Activated naive CD4-positive, alpha-beta T cell treated with anti-CD3 and anti-CD28 coated beads for 36 hours (primary cell): ENCODE data around the gene SRSF1. TPM values are rescaled to one million over a fixed set of nuclear protein-coding genes. Genes with fewer than 3 reads are reported as not detected.
A peak's percentile ranks its signal among the peaks of the same experiment; 100 is the strongest.

ENCODE experiments used
- CTCF ChIA-PET: fragments of 350-600 bp; sonication (Branson Sonifier 250); formaldehyde crosslinking; loops from one replicate; lab custom pipeline; 2021; ENCODE audit warnings: antibody characterized with exemption; lab: Charles Lee
- DNase-seq: peaks from one replicate; pipeline ENCODE4 v3.0.0-alpha.2; 2020
- H3K27ac Mint-ChIP-seq: one replicate; pipeline ENCODE4 v1.8.0; 2021; ENCODE audit warnings: mild to moderate bottlenecking, mixed read lengths
- H3K27me3 Mint-ChIP-seq: one replicate; pipeline ENCODE4 v1.8.0; 2021; ENCODE audit warnings: low read depth, mixed read lengths
- H3K36me3 Mint-ChIP-seq: one replicate; pipeline ENCODE4 v1.8.0; 2021; ENCODE audit warnings: low read depth, mixed read lengths
- H3K4me1 Mint-ChIP-seq: one replicate; pipeline ENCODE4 v1.8.0; 2021; ENCODE audit warnings: low read depth, mixed read lengths
- H3K4me3 Mint-ChIP-seq: one replicate; pipeline ENCODE4 v1.8.0; 2021; ENCODE audit warnings: mild to moderate bottlenecking, moderate library complexity, mixed read lengths
- H3K9me3 Mint-ChIP-seq: one replicate; pipeline ENCODE4 v1.8.0; 2021; ENCODE audit warnings: mixed read lengths
- intact Hi-C: fragments of 100-400 bp; cut with micrococcal nuclease; formaldehyde crosslinking; loops from one replicate; pipeline ENCODE4 v1.15.1; 2023
- total RNA-seq, 2 experiments: library from RNA; stranded (reverse); gene quantifications; one replicate each; pipeline ENCODE4 v1.2.3, GENCODE V29; 2021

Gene SRSF1
- total RNA-seq, 2 experiments from 2014 or later = 248 to 257 TPM

DNA sequence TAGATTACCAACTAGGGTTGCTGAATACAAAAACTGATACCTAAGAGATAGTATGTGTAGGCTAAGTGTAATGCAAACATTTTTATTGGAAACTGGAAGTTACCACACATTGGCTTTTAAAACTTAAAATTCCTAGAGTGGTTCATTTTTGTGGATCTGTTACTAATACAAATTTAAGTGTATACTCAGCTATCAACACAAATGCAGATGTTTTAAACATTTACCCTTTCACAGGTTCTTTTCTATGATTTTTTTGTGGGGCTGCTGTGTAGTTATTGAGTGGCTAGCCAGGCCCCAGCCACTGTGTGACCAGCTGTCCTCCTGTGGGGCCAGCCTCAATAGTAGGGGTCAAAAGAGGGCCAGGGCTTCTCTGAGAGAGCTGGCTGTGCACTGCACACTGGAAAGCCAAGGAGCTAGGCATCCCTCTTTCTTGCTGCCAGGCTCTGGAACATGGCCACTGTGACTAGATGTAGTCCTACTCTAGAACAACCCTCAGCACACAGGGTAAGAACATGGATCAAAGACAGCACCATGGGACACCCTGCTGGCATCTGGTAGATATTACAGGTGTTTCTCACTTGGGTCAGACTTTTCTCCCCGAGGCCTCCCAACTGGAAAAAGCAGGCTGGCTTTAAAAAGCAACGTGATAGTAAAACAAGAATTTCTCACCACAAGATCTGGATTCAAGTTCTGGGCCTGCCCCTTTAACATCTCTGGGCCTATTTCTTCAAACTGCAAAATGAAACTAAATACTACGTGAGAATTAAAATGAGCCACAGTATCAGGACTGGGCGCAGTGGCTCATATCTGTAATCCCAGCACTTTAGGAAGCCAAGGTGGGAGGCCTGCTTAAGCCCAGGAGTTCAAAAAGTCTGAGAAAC is 11.7 kb downstream of the SRSF1 start:
- peak overlapping the region; percentile 68 for H3K27ac Mint-ChIP-seq
- H3K4me1 Mint-ChIP-seq = peaks cover 70% of the 10 kb centered on the region

GRCh38 chr17:57994436-57994835 is 12.6 kb downstream of the SRSF1 start:
- CTCF ChIA-PET = interaction anchor here (0.5 to 4.7 kb wide), 5 partner anchors 8 to 135 kb away, joined by 4 to 43 read pairs (median 8); no protein-coding TSS in a partner anchor
- Mint-ChIP-seq H3K27ac (peak overlapping the region; percentile 44), H3K36me3 (peaks cover 18% of the 10 kb centered on the region), H3K9me3 (no peaks in the 10 kb centered on the region), H3K27me3 (no peaks in the 10 kb centered on the region), H3K4me3 (no peak overlapping the region), H3K4me1 (peaks cover 63% of the 10 kb centered on the region)
- intact Hi-C loops = no loop called here
- no peak for DNase-seq

More for the DNA sequence above, 11.7 kb downstream of the SRSF1 start:
- CTCF ChIA-PET = interaction anchor here (1.2 to 4.7 kb wide), 5 partner anchors 9 to 136 kb away, joined by 4 to 43 read pairs (median 8); no protein-coding TSS in a partner anchor
- Mint-ChIP-seq H3K4me3 (peak overlapping the region; percentile 14), H3K36me3 (peaks cover 20% of the 10 kb centered on the region), H3K27me3 (no peaks in the 10 kb centered on the region), H3K9me3 (no peaks in the 10 kb centered on the region)
- DNase-seq = peak; percentile 80
- intact Hi-C loops = loop anchor here (1.0 to 5.0 kb wide), 7 partner anchors 8 to 177 kb away; partner anchors contain the start of gene MRPS23

DNA sequence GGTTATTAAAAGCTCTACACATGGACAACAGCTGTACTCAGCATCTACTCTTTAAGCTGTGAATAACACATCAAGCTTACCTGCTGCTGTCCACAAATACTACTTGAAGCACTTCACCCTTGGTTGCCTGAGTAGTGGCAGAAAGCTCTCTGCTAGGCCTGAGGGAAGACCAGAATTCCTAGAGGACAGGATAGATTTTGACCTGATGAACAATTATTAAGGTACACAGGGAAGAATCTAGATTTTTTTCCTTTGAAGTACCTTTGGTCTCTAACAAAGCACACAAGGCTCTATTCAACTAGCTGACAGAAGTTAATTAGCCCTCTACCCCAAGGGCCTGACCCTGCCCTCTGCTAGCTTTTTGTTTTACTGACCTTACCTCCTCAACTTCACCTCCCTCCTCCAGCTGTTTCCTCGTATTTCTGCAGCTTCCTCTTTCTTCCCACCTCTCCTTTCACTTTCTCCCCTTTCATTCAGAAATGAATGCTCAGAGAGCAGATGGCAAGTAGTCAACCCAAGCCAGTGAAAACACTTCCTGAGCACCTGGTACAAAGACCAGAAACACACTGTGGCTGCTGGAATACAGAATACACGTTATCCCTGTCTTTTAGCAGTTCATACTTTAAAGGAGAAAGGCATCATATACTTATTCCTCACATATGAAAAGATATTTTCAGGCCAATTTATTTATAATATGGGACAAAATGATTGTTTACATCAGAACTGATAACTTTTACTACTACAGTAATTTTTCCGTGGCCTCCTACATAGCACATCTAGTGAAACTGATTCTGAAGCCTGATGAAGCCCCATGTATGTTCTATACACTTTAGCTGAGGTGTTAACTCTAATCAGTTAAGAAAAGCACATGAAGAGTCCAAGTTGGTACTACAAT is 13.3 kb downstream of the SRSF1 start:
- Mint-ChIP-seq H3K4me3 (no peak overlapping the region), H3K27ac (peak overlapping the region; percentile 44), H3K4me1 (peaks cover 61% of the 10 kb centered on the region), H3K27me3 (no peaks in the 10 kb centered on the region), H3K36me3 (peaks cover 17% of the 10 kb centered on the region), H3K9me3 (no peaks in the 10 kb centered on the region)
- CTCF ChIA-PET = interaction anchor here (0.5 to 4.7 kb wide), 6 partner anchors 53 to 160 kb away, joined by 3 to 43 read pairs (median 4); no protein-coding TSS in a partner anchor
- no peak for DNase-seq
- intact Hi-C loops = no loop called here

GRCh38 chr17:57991537-57991936 is 15.5 kb downstream of the SRSF1 start:
- CTCF ChIA-PET = interaction anchor here (3.2 to 4.1 kb wide), 2 partner anchors 10 to 132 kb away, joined by 16 to 34 read pairs; no protein-coding TSS in a partner anchor
- Mint-ChIP-seq H3K4me1 (peaks cover 52% of the 10 kb centered on the region), H3K36me3 (peaks cover 7% of the 10 kb centered on the region), H3K9me3 (no peaks in the 10 kb centered on the region), H3K27me3 (no peaks in the 10 kb centered on the region), H3K27ac (no peak overlapping the region), H3K4me3 (no peak overlapping the region)
- DNase-seq = no peak
- intact Hi-C loops = no loop called here

DNA sequence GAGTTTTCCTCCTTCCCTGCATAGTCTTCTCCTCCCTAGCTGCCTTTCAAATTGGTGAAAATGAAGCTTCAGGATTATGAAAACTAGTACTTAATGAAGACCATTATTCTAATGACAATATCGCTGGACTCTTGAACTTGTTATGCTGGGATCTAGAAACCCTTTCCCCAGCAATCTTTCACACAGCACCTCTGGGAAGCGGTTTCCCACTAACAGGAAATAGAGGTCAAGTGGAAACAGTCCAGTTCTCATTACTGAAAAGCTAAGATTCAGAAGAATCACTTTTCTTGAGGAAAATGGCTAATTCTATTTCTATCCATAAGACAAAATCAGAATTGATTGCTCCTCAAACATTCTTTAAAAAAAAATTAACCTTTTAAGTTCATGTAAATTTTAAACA is 17.0 kb downstream of the SRSF1 start:
- H3K9me3 Mint-ChIP-seq = no peaks in the 10 kb centered on the region
- H3K4me1 Mint-ChIP-seq = peaks cover 52% of the 10 kb centered on the region
- H3K27me3 Mint-ChIP-seq = no peaks in the 10 kb centered on the region
- H3K27ac Mint-ChIP-seq = no peak overlapping the region
- CTCF ChIA-PET = interaction anchor here (1.1 to 4.1 kb wide), 5 partner anchors 11 to 157 kb away, joined by 3 to 34 read pairs (median 4); no protein-coding TSS in a partner anchor
- intact Hi-C loops = no loop called here
- H3K4me3 Mint-ChIP-seq = peak overlapping the region; percentile 33
- no peak for DNase-seq
- H3K36me3 Mint-ChIP-seq = peaks cover 5% of the 10 kb centered on the region

GRCh38 chr17:57988301-57989250 is 18.5 kb downstream of the SRSF1 start:
- H3K4me3 Mint-ChIP-seq = peak overlapping the region; percentile 85
- peaks cover 5% of the 10 kb centered on the region for H3K36me3 Mint-ChIP-seq
- H3K4me1 Mint-ChIP-seq = peaks cover 52% of the 10 kb centered on the region
- intact Hi-C loops = loop anchor here (1.0 kb wide), 2 partner anchors 11 to 138 kb away; partner anchors contain the start of gene MRPS23
- H3K9me3 Mint-ChIP-seq = no peaks in the 10 kb centered on the region
- H3K27ac Mint-ChIP-seq = peak overlapping the region; percentile 89
- DNase-seq = peak; percentile 53
- H3K27me3 Mint-ChIP-seq = no peaks in the 10 kb centered on the region
- CTCF ChIA-PET = interaction anchor here (1.1 to 4.1 kb wide), 3 partner anchors 12 to 133 kb away, joined by 4 to 34 read pairs (median 16); no protein-coding TSS in a partner anchor

DNA sequence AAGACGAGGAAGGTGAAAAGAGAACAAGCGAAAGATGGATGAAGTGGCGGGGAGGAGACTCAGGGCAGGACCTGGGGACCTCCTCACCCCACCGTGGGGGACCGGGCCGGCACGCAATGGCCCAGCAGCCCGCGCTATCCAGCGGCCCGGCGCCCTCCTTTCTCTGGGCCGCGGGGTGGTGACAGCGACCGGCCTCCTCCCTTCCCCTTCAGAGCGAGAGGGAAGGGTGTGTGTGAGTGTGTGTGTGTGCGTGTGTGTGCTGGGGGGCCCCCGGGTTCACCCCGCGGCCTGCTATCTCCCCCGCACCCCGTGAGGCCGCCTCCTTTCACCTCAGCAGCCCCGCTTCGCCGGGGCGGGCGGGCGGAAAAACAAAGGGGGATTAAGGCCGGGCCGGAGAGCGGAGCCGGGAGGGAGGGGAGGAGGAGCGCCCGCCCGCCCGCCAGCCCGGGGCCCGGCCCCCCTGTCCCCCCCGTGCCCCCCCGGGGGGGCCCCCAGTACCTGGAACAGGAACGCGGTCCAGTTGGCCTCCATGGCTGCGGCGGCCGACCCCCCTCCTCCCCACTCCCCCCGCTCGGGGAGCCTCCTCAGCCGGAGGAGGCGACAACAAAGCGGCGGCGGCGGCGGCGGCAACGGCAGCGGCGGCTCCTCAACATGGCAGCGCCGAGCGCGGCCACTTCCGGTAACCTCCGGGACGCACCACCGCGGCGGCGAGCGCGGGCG is 19.3 kb downstream of the SRSF1 start, which contains the start of gene VEZF1:
Gene VEZF1, minus strand, starts transcription at position 674 of the 720 bp plus-strand sequence. Its CDS starts 143 bp downstream, at position 531.
- Mint-ChIP-seq H3K4me3 (peak within 1 kb of the TSS; percentile 90), H3K36me3 (peaks cover 5% of the 10 kb centered on the region), H3K4me1 (peaks cover 57% of the 10 kb centered on the region), H3K9me3 (no peaks in the 10 kb centered on the region), H3K27me3 (no peaks in the 10 kb centered on the region), H3K27ac (peak within 1 kb of the TSS; percentile 89)
- DNase-seq = peak; percentile 75
- CTCF ChIA-PET = interaction anchor here (3.7 to 4.1 kb wide), 2 partner anchors 13 to 129 kb away, joined by 18 to 34 read pairs; no protein-coding TSS in a partner anchor
- intact Hi-C loops = loop anchor here (1.0 to 2.0 kb wide), 5 partner anchors 8 to 137 kb away; partner anchors contain the start of genes MRPS23 and SRSF1

DNA sequence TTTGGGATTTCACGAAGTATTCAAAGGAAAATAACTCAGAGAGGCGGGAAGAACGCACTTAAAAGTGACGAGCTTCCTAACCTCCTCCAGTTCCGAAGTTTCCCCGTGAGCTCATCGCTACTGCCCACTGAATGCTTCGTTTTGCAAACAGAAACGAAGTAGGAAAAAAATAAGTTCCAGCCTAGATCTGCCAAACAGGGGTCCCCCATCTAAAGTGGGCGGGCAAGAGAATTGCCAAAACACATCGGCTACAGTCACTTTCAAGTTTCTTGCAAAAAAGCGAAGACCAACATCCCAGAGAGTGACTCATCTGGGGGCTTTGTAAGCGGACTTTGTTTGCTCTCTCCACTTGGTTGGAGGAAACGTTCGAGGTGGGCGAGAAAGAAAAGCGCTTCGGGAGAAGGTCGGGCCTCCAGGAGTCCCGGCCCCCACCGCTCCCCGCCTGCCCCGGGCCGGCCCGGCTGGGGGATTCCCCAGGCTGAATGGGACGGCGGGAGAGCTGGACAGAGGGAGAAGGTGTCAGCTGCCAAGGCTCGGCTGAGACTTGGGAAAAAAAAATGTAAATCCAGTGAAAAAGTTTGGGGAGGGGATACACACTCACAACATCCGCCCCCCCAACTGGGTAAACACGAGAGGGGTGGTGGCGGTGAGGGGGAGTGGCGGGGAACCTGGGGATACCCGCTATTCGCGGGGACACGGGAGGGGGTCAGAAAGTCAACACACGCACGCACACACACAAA is 20.0 kb downstream of the SRSF1 start:
- Mint-ChIP-seq H3K27ac (peak overlapping the region; percentile 82), H3K9me3 (no peaks in the 10 kb centered on the region), H3K27me3 (no peaks in the 10 kb centered on the region), H3K4me3 (peak overlapping the region; percentile 90), H3K4me1 (peaks cover 59% of the 10 kb centered on the region), H3K36me3 (peaks cover 5% of the 10 kb centered on the region)
- intact Hi-C loops = loop anchor here (1.0 to 2.0 kb wide), 3 partner anchors 8 to 38 kb away; partner anchors contain the start of gene SRSF1
- DNase-seq = peak; percentile 51
- CTCF ChIA-PET = interaction anchor here (0.7 to 3.7 kb wide), 8 partner anchors 8 to 502 kb away, joined by 3 to 29 read pairs (median 4); no protein-coding TSS in a partner anchor

DNA sequence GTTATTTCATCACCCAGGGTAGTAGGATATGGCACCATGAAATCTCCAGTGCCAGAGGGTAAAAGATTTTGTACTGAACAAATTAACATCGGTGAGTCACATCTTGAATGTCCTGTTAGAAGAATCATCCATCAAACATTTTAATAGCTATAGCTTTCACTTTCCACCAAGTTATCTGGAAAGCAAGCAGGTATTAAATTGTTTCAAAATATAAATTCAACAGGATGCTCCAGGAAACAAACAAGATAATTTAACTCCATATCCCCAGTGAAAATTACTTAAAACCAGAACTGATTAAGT is 21.4 kb downstream of the SRSF1 start:
- Mint-ChIP-seq H3K27ac (no peak overlapping the region), H3K36me3 (peaks cover 10% of the 10 kb centered on the region), H3K27me3 (no peaks in the 10 kb centered on the region), H3K9me3 (no peaks in the 10 kb centered on the region), H3K4me3 (no peak overlapping the region), H3K4me1 (peaks cover 65% of the 10 kb centered on the region)
- intact Hi-C loops = no loop called here
- CTCF ChIA-PET = interaction anchor here (0.6 to 3.7 kb wide), 9 partner anchors 10 to 204 kb away, joined by 3 to 29 read pairs (median 4); no protein-coding TSS in a partner anchor
- DNase-seq = no peak
